SK-N-DZ (cell line): ENCODE results near the gene CAMTA1.

ENCODE experiments used
- DNase-seq: peaks from one replicate; pipeline ENCODE4 v3.0.0-alpha.2; 2015; ENCODE audit warnings: low spot score

Gene CAMTA1

DNA sequence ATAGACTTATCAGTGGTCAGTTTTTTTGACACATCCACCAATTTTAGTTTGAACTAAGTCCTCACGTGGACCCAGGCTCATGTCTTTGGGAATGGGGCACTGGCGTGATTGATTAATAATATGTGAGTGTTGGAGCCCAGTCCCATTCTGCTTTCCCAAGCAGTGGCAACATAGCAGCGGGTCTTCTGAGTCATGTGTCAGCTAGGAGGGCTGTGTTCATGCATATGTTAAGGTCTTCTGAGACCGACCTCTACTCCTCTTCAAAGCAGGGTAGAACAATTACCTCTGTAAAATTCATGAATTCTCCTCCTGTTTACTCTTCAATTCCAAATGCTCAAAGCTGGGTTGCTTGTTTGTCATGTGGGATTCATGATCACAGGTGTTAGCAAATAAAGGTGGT is 291.3 kb downstream of the CAMTA1 start:
- no peak for DNase-seq

DNA sequence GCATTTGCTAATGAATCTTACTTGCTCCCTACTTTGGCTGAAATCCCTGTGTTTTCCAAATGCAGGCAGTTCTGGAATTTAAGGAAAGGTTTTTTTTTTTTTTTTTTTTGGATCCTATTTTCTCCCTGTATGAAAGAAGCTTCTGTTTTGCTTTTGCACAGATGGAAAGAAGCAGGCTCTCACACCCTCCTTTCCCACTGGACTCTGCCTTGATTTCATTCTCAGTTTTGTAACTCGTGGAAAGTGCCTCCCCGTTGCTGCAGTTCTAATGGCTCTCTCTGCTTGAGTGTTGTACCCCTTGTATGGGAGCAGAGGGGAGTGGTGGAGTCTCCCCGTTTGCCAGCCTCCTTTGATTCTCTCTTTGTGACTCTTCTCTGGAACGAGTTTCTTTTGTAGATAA is 291.9 kb downstream of the CAMTA1 start:
- DNase-seq = no peak

DNA sequence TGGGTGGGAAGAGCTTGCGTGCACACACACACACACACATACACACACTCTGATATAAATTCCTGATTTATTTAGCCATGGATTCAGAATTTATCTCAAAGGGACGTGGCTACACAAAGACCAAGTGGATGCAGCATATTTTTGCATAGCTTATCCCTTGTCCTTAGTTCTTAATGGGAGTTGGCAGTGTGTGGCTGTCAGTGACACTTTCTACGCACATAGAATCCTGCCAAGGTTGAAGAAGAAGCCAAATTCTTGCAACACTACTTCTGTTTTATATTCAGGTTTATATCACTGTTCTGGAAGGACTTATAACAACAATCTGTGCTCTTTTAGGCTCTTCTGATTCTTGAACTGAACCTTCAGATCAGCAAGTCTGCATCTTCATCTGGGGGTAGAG is 292.7 kb downstream of the CAMTA1 start:
- DNase-seq = no peak

DNA sequence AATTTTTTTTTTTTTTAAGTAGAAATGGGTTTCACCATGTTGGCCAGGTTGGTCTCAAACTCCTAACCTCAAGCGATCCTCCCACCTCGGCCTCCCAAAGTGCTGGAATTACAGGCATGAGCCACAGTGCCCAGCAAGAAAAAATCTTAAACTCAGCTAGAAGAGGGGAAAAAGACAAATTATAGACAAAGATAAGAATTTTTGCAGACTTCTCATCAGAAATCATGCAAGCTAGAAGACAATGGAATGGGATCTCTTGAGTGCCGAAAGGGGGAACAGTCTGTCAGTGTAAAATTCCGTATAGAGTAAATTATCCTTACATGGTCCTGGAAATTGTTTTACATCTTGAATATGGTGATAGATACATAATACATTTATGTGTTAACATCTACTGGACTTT is 294.4 kb downstream of the CAMTA1 start:
- DNase-seq = no peak

DNA sequence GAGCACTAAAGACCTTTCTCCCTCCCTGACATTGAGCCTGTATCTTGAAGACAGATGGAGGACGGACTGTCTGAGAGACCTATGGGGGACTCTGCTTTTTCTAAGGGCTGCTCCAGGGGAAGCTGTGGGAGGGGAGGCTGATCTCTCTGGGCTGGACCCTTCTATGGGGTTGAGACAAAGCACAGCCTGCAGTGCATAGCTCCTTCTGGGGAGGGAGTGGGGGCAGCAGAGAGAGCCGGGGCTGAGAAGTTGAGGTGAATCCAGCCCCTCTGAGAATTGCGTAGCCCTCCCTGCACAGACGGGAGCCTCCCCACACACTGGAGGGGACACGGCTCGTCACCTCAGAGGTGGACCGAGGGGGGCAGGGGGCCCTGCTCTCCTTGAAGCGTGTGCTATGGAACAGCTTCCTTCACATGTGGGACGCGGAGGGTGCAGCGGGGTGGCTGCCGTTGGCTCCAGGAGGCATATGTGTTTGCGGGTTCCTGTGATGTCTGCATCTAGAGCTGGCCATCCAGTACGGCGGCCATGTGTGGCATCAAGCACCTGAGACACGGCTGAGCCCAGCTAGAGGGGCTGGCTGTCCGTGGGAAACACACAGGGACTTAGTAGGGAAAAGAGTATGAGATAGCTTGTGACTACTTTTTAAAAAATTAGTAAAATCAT is 299.1 kb downstream of the CAMTA1 start:
- no peak for DNase-seq

DNA sequence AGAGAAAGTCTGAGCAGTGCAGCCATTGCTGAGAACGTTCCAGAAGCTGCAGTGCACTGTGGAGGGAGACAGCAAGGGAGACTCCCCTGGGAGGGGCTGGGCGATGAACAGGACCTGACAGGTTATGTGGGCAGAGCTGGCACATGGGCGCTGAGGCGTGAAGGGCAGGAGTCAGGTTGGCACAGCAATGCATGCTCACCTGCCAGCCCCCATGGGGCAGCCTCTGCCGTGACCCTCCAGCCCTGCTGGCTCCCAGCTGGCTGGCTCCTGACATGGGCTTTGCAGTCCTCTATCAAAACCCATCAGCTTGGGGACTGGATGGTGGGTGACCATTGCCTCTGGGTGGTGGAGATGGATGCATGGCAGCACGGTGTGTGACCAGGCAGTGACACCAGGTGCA is 300.3 kb downstream of the CAMTA1 start:
- DNase-seq = no peak

DNA sequence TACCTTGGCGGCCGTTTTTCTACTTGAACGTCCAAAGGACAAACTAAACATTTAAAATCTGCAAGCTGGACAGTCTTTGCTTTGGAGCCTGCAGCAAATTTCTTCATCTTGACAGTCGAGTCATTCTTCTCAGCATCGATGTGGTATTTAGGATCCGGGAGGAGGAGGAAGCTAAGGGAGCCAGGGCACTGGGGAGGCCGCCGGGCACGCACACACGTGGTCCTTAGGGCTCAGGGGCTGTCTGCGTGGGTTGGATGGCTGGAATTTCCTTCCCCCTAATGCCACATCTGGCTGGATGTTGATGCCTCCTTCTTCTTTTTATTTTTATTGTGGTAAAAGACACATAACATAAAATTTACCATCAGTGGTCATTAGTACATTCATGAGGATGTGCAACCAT is 300.9 kb downstream of the CAMTA1 start:
- no peak for DNase-seq

DNA sequence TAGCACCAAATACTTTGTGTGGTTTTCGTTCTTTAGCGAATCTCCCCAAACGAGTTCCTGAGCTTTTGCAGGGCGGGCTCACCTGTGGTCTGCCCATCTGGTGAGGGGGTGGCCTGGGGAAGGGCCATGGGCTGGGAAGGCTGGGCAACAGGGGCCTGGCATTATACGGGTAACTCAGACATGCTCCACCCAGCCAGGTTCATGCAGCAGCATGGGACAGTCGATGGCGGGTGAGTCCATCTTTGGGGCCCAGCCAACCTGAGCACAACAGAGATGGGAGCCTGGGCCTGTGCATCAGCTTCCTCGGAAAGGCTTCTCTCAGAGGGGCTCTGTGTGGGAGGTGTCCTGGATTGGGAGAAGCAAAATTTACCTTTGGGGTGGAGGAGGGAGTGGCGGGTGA is 302.6 kb downstream of the CAMTA1 start:
- no peak for DNase-seq

DNA sequence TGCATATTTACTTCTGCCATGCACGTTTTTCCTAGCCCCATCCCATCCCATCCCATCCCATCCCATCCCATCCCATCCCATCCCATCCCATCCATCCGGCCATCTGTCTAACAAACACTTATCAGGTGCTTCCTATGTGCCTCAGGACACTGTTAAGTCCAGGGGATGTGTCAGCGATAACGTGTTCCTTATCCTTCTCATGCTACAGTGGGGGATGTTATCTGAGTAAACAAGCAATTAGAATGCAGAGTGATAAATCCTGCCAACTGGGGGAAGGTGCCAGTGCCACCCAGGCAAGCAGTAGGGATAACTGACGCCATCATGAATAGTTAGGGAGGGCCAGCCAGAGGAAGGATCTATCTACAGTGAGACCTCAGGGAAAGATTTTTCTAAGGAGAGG is 304.2 kb downstream of the CAMTA1 start:
- DNase-seq = no peak

DNA sequence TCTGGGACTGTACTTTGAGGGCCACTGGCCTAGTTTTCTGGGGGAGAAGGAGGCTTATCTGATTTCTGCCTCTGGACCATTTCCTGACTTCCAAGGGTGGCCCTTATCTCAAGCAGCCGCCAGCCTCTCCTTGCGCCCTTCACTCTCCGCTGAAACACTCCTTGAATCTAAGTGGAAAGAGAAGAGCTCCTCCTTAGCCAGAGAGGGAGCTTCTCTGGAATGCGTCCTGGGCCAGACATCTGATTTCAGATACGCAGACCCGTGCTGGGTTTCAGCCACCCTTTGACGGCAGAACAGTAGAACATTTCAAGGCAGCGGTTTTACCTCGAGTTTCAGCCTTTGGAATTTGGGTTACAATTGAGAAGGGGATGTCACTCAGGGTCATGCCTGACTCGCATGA is 308.0 kb downstream of the CAMTA1 start:
- no peak for DNase-seq

DNA sequence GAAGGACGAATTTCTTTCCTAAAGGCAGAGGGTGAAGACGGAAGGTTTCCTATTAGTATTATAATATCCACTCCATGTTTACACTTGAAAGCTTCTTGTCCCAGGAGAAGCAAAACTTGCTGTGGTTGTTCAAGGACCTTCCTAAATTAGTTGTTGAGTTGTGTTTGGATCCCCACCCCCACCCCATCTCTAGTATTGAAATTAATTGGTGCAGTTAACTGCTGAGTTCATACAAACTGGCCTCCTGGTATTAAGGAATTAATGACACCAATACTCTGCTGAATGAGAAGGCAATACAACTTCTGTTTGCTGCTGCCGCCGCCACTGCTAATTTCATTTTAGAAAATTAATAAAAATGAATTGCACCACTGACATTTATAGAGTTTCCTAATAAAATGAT is 308.8 kb downstream of the CAMTA1 start:
- no peak for DNase-seq

DNA sequence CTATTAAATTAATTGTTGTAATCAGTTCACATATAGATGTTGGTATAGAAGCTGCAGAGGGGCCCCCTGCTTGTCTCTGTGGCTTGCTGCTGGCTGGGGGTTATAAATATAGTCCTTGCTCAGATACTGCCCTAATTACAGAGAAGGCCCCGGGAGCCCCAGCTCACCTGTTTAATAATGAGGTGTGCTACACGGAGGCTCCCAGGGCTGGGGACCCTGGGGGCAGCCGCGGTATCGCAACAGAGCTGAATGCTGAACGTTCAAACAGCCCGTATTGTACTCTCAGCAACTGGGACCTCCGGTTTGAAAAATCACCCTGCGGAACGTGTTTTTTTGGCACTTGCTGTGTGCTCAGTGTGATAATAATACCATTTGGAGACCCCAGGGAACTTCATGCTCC is 309.3 kb downstream of the CAMTA1 start:
- no peak for DNase-seq

DNA sequence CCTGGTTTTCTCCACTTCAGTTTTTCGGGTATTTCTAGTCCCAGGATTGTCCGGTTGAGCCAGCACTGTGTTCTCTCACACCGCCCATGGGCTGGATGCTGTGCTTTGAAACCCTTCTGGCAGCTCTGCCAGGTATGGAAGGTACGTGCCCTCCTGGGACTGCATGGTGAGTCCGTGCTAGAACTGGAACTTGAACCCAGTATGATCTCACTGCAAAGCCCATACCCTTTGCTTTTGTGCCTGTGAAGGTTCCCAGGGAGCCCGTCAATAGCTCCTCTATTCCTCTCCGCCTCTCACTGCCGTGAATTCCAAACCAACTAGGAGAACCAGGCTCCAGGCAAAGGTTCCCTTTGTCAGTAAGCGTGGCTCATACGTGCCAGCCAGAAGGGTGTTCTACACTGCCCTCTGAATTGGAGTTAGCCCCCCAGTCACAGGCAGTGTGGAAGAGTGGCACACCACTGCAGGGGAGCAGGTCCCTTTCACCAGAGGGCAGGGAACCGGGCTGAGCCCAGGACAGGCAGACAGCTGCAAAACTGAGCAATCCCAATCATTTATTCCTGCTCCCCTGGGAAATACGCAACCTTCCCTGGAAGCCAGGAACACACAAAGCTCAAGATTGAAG is 310.2 kb downstream of the CAMTA1 start:
- no peak for DNase-seq

DNA sequence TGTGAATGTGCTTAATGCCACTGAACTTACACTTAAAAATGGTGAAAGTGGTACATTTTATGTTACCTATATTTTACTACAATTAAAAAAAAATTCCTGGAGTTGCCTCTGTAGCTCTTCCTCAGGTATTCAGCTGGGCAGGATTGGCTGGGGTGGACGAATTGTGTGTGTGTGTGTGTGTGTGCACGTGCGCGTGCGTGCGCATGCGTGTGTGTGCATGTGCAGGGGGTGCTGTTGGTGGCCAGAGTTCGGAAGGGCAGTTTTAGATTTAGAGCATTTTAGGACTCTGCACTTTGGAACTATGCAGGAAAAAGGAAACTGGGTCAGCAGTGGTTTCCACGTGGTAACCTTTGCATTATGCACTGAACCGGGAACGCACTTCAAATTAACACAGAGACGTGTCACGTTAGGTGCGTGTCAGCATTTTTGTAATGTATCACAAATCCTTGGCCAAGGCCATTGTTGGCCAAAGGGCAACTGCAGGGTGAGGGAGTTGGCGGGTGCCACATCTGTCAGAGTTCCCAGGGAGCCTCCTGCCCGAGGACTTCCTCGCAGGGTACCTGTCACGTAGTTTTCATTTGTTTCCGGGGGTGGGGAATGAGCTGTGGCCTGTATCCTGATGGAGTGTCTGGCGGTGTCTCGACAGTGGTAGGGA is 312.8 kb downstream of the CAMTA1 start:
- no peak for DNase-seq

DNA sequence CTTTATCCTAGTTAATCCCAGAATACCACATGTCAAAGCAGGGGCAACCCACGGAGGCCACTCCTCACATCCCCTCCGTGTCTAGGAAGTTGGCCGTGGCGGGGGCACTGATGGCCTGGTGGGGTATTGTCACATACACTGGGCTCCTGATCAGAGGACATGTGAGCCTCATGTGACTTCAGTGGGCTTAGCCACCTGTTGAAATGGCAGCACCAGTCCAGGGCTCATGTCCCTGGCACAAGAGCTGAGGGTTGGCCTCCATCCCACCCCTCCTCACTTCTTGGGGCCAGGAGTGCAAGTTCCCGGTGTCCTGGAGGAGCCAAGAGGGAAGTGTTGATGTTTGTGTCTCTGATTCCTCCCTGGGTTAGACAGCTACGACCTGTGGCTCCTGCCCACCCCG is 313.4 kb downstream of the CAMTA1 start:
- DNase-seq = no peak

DNA sequence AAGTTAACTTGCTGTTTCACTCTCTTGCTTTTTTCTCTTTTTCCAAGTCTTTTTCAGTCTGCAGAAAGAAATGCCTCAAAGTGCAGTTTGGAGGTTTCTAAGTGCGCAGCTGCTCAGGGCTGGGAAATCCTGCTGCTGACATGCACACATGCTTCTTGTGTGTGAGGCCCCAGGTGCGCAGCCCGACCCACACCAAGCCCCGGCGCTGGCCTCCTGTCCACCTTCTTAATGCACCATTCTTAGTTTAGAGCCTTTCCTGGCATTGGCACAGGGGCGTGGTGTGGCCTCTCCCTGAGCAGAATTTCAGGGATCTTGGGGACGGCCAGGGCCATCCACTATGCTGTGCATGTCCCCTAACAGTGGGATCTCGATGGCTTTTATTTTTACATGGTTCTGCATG is 315.2 kb downstream of the CAMTA1 start:
- no peak for DNase-seq

DNA sequence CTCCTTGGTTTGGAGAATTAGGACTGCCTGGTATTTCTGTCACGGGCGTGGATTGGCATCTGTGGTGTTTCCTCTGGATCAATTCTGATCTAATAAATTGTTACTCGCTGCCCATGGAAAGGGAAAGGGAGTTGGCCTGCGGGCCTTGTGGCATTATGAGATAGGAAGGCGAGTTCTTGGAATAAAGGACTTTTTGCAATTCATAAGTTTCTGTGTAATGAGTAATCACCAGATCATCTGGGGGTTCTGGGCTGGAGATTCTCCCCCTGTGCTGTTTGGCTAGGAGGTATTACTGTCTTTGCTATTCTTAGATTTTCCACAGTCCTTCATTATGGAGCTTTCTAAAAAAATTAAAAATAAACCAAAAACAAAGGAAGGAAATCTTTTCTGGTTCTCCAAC is 315.9 kb downstream of the CAMTA1 start:
- no peak for DNase-seq

DNA sequence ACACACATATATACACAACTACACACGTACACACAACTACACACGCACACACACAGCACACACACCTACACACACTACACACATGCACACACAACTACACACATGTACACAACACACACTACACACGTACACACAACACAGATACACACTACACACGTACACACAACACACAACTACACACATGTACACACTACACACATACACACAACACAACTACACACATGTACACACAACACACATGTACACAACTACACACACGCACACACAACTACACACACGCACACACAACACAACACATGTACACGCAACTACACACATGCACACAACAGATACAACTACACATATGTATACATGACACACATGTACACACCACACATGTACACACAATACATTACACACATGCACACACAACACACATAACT is 318.1 kb downstream of the CAMTA1 start:
- DNase-seq = no peak

DNA sequence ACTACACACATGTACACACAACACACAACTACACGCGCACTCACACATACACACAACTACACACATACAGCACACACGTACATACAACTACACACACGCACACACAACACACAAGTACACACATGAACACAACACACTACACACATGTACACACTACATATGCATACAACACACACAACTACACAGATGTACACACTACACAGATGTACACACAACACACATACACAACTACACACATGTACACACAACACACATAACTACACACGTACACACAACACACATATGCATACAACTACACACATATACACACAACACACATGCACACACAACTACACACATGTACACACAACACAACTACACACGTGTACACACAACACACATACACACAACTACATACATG is 318.6 kb downstream of the CAMTA1 start:
- DNase-seq = no peak

DNA sequence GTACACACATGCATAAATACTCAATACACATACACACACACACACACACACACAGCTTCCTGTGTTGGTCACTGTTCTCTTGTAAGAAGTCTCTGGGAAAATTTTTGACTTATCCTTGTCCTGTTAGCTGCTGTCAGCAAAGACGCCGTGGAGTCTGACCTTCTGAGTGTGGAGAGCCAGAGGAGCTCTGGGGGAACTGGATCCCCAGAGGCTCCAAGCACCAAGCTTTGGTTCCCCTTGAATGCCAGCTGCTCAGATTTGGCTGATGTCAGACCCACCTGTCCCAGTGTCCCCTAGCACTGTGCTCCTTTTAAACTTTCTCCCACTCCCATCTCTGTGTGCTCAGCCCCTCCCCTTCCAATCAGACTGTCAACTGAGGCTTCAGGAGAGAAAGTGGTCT is 319.1 kb downstream of the CAMTA1 start:
- DNase-seq = no peak

DNA sequence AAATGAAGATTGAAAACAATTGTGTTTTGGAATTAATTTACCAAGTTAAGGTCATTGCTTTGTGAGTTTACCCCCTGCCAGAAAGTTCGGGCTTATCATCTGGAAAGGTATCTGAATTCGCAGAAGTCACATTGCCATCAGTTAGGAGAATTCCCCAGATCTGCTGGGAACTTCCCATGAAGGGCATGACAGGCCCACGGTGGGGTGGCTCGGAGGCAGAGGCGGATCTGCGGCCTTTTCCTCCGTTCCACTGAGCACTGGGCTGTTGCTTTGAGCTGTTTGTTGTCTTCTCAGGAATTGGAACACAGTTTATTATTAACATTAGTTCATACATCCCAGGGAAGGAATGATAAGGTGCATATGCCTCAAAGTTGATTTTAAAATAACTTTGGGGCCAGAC is 320.0 kb downstream of the CAMTA1 start:
- DNase-seq = no peak

DNA sequence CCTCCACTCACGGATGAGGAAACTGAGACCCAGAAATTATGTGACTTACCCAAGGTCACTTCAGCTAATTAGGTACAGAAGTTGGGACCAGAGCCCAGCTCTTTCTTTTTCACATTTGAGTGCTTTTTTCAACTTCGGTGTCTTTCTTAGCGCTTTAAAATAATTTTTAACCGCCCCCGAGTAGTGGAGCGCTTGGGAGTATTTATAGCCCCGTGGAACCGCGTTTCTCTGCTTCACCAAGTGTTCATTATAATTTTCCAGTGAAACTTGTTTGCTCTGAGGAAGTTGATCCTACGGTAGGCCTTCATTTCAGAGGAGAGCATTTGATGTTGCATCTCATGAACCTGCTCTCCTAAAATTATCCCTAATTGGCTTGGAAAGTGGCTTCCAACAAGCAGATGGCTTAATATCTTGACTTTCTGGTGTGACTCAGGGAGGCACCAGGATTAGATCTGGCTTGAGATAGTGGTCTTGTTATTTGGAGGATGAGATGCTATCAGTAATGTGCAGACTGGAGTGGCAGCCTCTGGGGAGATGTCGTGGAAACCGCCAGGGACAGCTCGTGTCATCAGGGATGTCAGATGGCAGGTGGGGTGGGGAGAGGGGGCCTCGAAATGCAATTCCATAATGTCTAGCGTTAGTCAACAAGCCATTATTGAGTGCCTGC is 321.3 kb downstream of the CAMTA1 start:
- DNase-seq = peak; percentile 73
